H1 (cell line): ENCODE data around the gene PFDN6. TPM values are rescaled to one million over a fixed set of nuclear protein-coding genes. Genes with fewer than 3 reads are reported as not detected.

Source experiments
- CEBPB ChIP-seq: IDR thresholded peaks from 2 replicates; pipeline ENCODE4 v1.6.1; 2012; ENCODE audit warnings: low read depth, low read length
- CREB1 ChIP-seq: IDR thresholded peaks from 2 replicates; pipeline ENCODE4 v1.6.1; 2012; ENCODE audit warnings: inconsistent platforms
- CTCF ChIP-seq, 3 experiments: IDR thresholded peaks; 1 replicate in 2 of 3; 2 replicates in 1 of 3; pipeline versions ENCODE4 v1.5.1 to v1.6.1; 2011; ENCODE audit warnings: low read length in 3 of 3, mild to moderate bottlenecking in 3 of 3, inconsistent platforms in 2 of 3, low read depth in 1 of 3, moderate library complexity in 1 of 3; ENCODE audit not compliant: insufficient read depth in 1 of 3; ENCODE audit errors: control extremely low read depth in 1 of 3
- E2F6 ChIP-seq: IDR thresholded peaks from 2 replicates; pipeline ENCODE4 v1.6.1; 2012; ENCODE audit warnings: inconsistent platforms
- EZH2 ChIP-seq: fragments of 200-600 bp; sonication (generic); IDR thresholded peaks from 2 replicates; pipeline ENCODE4 v1.7.1; 2012; ENCODE audit warnings: low read depth, mild to moderate bottlenecking, moderate library complexity, low read length, inconsistent platforms; ENCODE audit not compliant: severe bottlenecking
- GABPA ChIP-seq: IDR thresholded peaks from 2 replicates; pipeline ENCODE4 v1.6.1; 2011; ENCODE audit warnings: mild to moderate bottlenecking, low read length, moderate library complexity, borderline replicate concordance; ENCODE audit not compliant: insufficient read depth
- GTF2F1 ChIP-seq: IDR thresholded peaks from 2 replicates; pipeline ENCODE4 v1.6.1; 2012; ENCODE audit warnings: low read depth, low read length, improper control_type of control experiment, borderline replicate concordance
- JUN ChIP-seq: IDR thresholded peaks from 2 replicates; pipeline ENCODE4 v1.6.1; 2011; ENCODE audit warnings: low read depth, mild to moderate bottlenecking, improper control_type of control experiment, low read length
- KDM4A ChIP-seq: IDR thresholded peaks from one replicate; pipeline ENCODE4 v1.7.1; 2012; ENCODE audit warnings: low read depth, mild to moderate bottlenecking, moderate library complexity, low read length, inconsistent platforms; ENCODE audit not compliant: severe bottlenecking
- KDM5A ChIP-seq: fragments of 200-600 bp; IDR thresholded peaks from 2 replicates; pipeline ENCODE4 v1.7.1; 2012; ENCODE audit warnings: mild to moderate bottlenecking, low read length, inconsistent platforms, mixed read lengths
- MAX ChIP-seq: IDR thresholded peaks from 2 replicates; pipeline ENCODE4 v1.6.1; 2012; ENCODE audit warnings: inconsistent platforms
- NANOG ChIP-seq: IDR thresholded peaks from 2 replicates; pipeline ENCODE4 v1.6.1; 2011; ENCODE audit warnings: low read length, low read depth, mild to moderate bottlenecking, inconsistent platforms; ENCODE audit not compliant: insufficient read depth, poor library complexity, severe bottlenecking
- NRF1 ChIP-seq: IDR thresholded peaks from 2 replicates; pipeline ENCODE4 v1.6.1; 2011; ENCODE audit warnings: mild to moderate bottlenecking, low read depth, low read length, improper control_type of control experiment
- POLR2A ChIP-seq, 2 experiments: IDR thresholded peaks; 1 replicate in 1 of 2; 2 replicates in 1 of 2; pipeline ENCODE4 v1.6.1; 2011; ENCODE audit warnings: low read depth in 2 of 2, low read length in 2 of 2, mild to moderate bottlenecking in 2 of 2; ENCODE audit errors: control extremely low read depth in 1 of 2
- POLR2AphosphoS5 ChIP-seq: IDR thresholded peaks from 2 replicates; pipeline ENCODE4 v1.6.1; 2011; ENCODE audit warnings: low read depth, low read length
- RAD21 ChIP-seq, 2 experiments: IDR thresholded peaks in 1 of 2; conservative IDR thresholded peaks in 1 of 2; 2 replicates each; pipeline ENCODE4 v1.6.1; 2011; ENCODE audit warnings: low read depth in 2 of 2, low read length in 2 of 2, improper control_type of control experiment in 1 of 2, inconsistent platforms in 1 of 2, mild to moderate bottlenecking in 1 of 2, moderate library complexity in 1 of 2
- SP2 ChIP-seq: IDR thresholded peaks from 2 replicates; pipeline ENCODE4 v1.6.1; 2012; ENCODE audit warnings: mild to moderate bottlenecking, low read length, inconsistent platforms
- SP4 ChIP-seq: IDR thresholded peaks from 2 replicates; pipeline ENCODE4 v1.6.1; 2012; ENCODE audit warnings: low read length, inconsistent platforms
- TEAD4 ChIP-seq: IDR thresholded peaks from 2 replicates; pipeline ENCODE4 v1.6.1; 2012; ENCODE audit warnings: low read depth, low read length, inconsistent platforms, mixed read lengths
- polyA plus RNA-seq, 7 experiments: library from polyadenylated mRNA; depleted of rRNA in 3 of 7; stranded (reverse) in 5 of 7; unstranded in 2 of 7; fragments of >200 nt in 5 of 7; fragments of 200-250 nt in 2 of 7; gene quantifications; 1 replicate in 5 of 7; 2 replicates in 1 of 7; 4 replicates in 1 of 7; pipeline versions ENCODE4 v1.2.1 to v1.2.3, GENCODE V29; 2011 to 2013; ENCODE audit warnings: missing spikeins in 2 of 7, mixed read lengths in 2 of 7
- total RNA-seq: library from RNA; stranded (reverse); fragmentation: NEBNext Ultra II Directional; extraction: Animal tissue kit (Norgen Biotek cat#: 25700); gene quantifications from 2 replicates; pipeline ENCODE4 v1.2.1, GENCODE V29; 2021

PFDN6 gene
- total and polyA plus RNA-seq, 2 of the 8 experiments (the other 6 are each of a cell fraction or from before 2014, with no cell fraction given), result 32.0 to 95.7 TPM

GRCh38 chr6:33312361-33313104, 23.1 kb downstream of the PFDN6 start (continued):
- peak in 1 of 3 experiments; percentile 11; a peak in 1 of 4 replicates for TF ChIP-seq CTCF (IDR thresholded peaks at IDR 0.05; ENCODE audit: control extremely low read depth in 1 of 3, insufficient read depth in 1 of 3, low read depth in 1 of 3, low read length in 3 of 3)
- TF ChIP-seq CREB1, result no peak
- no peak for TF ChIP-seq SP2
- no peak for TF ChIP-seq KDM4A
- no peak for TF ChIP-seq NANOG
- no peak for TF ChIP-seq TEAD4
- no peak for TF ChIP-seq JUN
- no peak for TF ChIP-seq KDM5A
- TF ChIP-seq CEBPB, result no peak
- TF ChIP-seq RAD21 (IDR thresholded peaks at IDR 0.05 in 1 of 2, conservative IDR thresholded peaks at IDR 0.05 in 1 of 2; ENCODE audit: low read depth in 2 of 2, low read length in 2 of 2), result 0 out of 4 replicates have a peak, but pooled peaks of 1 of the 2 experiments have one; percentile 18
- TF ChIP-seq NRF1, result no peak
- TF ChIP-seq POLR2A (IDR thresholded peaks at IDR 0.05; ENCODE audit: control extremely low read depth in 1 of 2, low read depth in 2 of 2, low read length in 2 of 2), result peak in 1 of 2 experiments; percentile 55; a peak in 2 of 3 replicates
- TF ChIP-seq E2F6, result no peak
- TF ChIP-seq EZH2, result no peak
- no peak for TF ChIP-seq GTF2F1
- TF ChIP-seq SP4, result 0 out of 2 replicates have a peak, but pooled peaks have one; percentile 81
- TF ChIP-seq GABPA, result no peak
- TF ChIP-seq MAX, result 0 out of 2 replicates have a peak, but pooled peaks have one; percentile 39
- no peak for TF ChIP-seq POLR2AphosphoS5
